ENCODE measurements around the gene ZNF70. TPM values are rescaled to one million over a fixed set of nuclear protein-coding genes. Genes with fewer than 3 reads are reported as not detected.

Gene ZNF70
- total and polyA plus RNA-seq, 2 of the 13 experiments (the other 11 are each of a cell fraction or from before 2014, with no cell fraction given) = 0.62 to 3.6 TPM

DNA sequence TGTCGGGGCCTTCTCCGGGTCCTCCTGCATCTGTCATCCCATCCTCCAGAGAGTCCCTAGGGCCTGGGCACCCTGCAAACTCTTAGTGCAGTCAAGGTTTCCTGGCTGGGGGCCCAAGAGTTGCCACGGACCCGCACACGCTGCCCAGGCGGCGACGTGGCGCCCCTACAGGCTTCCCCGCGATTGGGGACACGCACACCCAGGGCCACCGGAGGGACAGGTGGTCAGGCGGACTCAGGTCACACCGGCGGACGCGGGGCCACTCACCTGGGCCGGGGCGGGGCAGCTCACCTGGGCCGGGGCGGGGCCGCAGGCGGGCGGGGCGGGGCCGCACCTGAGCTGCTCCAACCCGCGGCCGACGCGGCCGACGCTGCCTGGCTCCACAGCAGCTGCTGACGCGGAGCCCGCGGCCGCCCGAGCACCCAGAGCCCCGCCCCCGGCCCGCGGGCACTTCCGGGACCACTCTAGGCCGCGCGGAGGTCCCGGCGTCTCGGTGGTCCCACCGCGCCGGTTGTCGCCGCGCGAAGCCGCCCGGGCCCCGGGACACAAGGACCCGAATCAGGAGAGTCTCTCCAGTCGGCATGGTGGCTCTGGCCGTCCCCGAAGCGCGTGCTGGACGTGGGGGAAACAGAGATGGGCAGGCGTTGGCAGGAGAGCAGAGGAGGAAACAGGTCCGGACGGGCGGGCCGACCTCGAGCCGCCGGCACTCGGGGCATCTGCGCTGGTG, at the start of gene ZNF70 (continued):
- TF ChIP-seq, protein P1, sequence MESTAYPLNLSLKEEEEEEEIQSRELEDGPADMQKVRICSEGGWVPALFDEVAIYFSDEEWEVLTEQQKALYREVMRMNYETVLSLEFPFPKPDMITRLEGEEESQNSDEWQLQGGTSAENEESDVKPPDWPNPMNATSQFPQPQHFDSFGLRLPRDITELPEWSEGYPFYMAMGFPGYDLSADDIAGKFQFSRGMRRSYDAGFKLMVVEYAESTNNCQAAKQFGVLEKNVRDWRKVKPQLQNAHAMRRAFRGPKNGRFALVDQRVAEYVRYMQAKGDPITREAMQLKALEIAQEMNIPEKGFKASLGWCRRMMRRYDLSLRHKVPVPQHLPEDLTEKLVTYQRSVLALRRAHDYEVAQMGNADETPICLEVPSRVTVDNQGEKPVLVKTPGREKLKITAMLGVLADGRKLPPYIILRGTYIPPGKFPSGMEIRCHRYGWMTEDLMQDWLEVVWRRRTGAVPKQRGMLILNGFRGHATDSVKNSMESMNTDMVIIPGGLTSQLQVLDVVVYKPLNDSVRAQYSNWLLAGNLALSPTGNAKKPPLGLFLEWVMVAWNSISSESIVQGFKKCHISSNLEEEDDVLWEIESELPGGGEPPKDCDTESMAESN (CRISPR knock-in tag; conservative IDR thresholded peaks at IDR 0.05) = peak; percentile 54; the same call in 1 of the 2 replicates
- no peak for TF ChIP-seq CENPX (CRISPR knock-in tag; IDR thresholded peaks at IDR 0.05)
- no peak for TF ChIP-seq ZNF720 (CRISPR knock-in tag; IDR thresholded peaks at IDR 0.05)
- no peak for TF ChIP-seq TRIM22 (IDR thresholded peaks at IDR 0.05)
- no peak for TF ChIP-seq ZNF350 (CRISPR knock-in tag; IDR thresholded peaks at IDR 0.05; ENCODE audit: borderline replicate concordance, low read depth)
- TF ChIP-seq, protein P2, sequence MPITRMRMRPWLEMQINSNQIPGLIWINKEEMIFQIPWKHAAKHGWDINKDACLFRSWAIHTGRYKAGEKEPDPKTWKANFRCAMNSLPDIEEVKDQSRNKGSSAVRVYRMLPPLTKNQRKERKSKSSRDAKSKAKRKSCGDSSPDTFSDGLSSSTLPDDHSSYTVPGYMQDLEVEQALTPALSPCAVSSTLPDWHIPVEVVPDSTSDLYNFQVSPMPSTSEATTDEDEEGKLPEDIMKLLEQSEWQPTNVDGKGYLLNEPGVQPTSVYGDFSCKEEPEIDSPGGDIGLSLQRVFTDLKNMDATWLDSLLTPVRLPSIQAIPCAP (CRISPR knock-in tag; IDR thresholded peaks at IDR 0.05; ENCODE audit: low read depth) = no peak
- TF ChIP-seq ZNF101 (CRISPR knock-in tag; IDR thresholded peaks at IDR 0.05; ENCODE audit: borderline replicate concordance, low read depth) = no peak
- TF ChIP-seq, protein P3, sequence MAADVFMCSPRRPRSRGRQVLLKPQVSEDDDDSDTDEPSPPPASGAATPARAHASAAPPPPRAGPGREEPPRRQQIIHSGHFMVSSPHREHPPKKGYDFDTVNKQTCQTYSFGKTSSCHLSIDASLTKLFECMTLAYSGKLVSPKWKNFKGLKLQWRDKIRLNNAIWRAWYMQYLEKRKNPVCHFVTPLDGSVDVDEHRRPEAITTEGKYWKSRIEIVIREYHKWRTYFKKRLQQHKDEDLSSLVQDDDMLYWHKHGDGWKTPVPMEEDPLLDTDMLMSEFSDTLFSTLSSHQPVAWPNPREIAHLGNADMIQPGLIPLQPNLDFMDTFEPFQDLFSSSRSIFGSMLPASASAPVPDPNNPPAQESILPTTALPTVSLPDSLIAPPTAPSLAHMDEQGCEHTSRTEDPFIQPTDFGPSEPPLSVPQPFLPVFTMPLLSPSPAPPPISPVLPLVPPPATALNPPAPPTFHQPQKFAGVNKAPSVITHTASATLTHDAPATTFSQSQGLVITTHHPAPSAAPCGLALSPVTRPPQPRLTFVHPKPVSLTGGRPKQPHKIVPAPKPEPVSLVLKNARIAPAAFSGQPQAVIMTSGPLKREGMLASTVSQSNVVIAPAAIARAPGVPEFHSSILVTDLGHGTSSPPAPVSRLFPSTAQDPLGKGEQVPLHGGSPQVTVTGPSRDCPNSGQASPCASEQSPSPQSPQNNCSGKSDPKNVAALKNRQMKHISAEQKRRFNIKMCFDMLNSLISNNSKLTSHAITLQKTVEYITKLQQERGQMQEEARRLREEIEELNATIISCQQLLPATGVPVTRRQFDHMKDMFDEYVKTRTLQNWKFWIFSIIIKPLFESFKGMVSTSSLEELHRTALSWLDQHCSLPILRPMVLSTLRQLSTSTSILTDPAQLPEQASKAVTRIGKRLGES (CRISPR knock-in tag; IDR thresholded peaks at IDR 0.05; ENCODE audit: borderline replicate concordance) = no peak
- no peak for TF ChIP-seq EHMT2 (IDR thresholded peaks at IDR 0.05; ENCODE audit: borderline replicate concordance, low read depth, low read length)
- no peak for TF ChIP-seq MLX (CRISPR knock-in tag; IDR thresholded peaks at IDR 0.05)
- no peak for TF ChIP-seq NRL (CRISPR knock-in tag; IDR thresholded peaks at IDR 0.05; ENCODE audit: borderline replicate concordance)
- no peak for TF ChIP-seq CBX5 (CRISPR knock-in tag; IDR thresholded peaks at IDR 0.05; ENCODE audit: borderline replicate concordance)
- TF ChIP-seq PAF1 (CRISPR knock-in tag; IDR thresholded peaks at IDR 0.05) = no peak
- no peak for TF ChIP-seq ZNF615 (CRISPR knock-in tag; IDR thresholded peaks at IDR 0.05; ENCODE audit: borderline replicate concordance)
- TF ChIP-seq ATAD3A (CRISPR knock-in tag; IDR thresholded peaks at IDR 0.05) = no peak
- peak; percentile 43; the same call in 1 of the 2 replicates for TF ChIP-seq MYC (CRISPR knock-in tag; IDR thresholded peaks at IDR 0.05; ENCODE audit: borderline replicate concordance)
- no peak for TF ChIP-seq NR2F6 (IDR thresholded peaks at IDR 0.05)
- peak; percentile 4; the same call in 1 of the 2 replicates for TF ChIP-seq NR2F6 (CRISPR knock-in tag; IDR thresholded peaks at IDR 0.05)
- TF ChIP-seq SMARCC2 (IDR thresholded peaks at IDR 0.05) = no peak
- TF ChIP-seq TOE1 (CRISPR knock-in tag; IDR thresholded peaks at IDR 0.05) = no peak
- no peak for TF ChIP-seq ZNF530 (CRISPR knock-in tag; IDR thresholded peaks at IDR 0.05; ENCODE audit: low read depth)
- peak; percentile 83 for TF ChIP-seq POLR2G (IDR thresholded peaks at IDR 0.05; ENCODE audit: low read depth, low read length)
